Hepatocyte (in vitro differentiated cells): Measurements from ENCODE around the gene DNM1L. TPM values are rescaled to one million over a fixed set of nuclear protein-coding genes. Genes with fewer than 3 reads are reported as not detected.
A peak's percentile ranks its signal among the peaks of the same experiment; 100 is the strongest.

Experiments
- DNase-seq: peaks from one replicate; pipeline ENCODE4 v3.0.0-alpha.2; 2016; ENCODE audit warnings: low spot score
- H2AFZ ChIP-seq: fragments of 200-600 bp; sonication (generic); 2 replicates; pipeline ENCODE4 v1.6.0; 2016; ENCODE audit warnings: antibody characterized with exemption, mild to moderate bottlenecking
- H3K27ac ChIP-seq: fragments of 200-600 bp; sonication (generic); 2 replicates; pipeline ENCODE4 v1.5.1; 2016; ENCODE audit warnings: mild to moderate bottlenecking
- H3K27me3 ChIP-seq: fragments of 200-600 bp; sonication (generic); 2 replicates; pipeline ENCODE4 v1.6.1; 2016
- H3K36me3 ChIP-seq: fragments of 200-600 bp; sonication (generic); replicated peaks from 2 replicates; pipeline ENCODE4 v1.5.1; 2016; ENCODE audit warnings: low read depth; ENCODE audit not compliant: insufficient read depth
- H3K4me1 ChIP-seq: fragments of 200-600 bp; sonication (generic); 2 replicates; pipeline ENCODE4 v1.5.1; 2016; ENCODE audit warnings: mild to moderate bottlenecking, moderate library complexity; ENCODE audit not compliant: insufficient read depth
- H3K4me2 ChIP-seq: fragments of 200-600 bp; sonication (generic); 2 replicates; pipeline ENCODE4 v1.6.0; 2016
- H3K4me3 ChIP-seq: fragments of 200-600 bp; sonication (generic); 2 replicates; pipeline ENCODE4 v1.5.1; 2016; ENCODE audit warnings: mild to moderate bottlenecking
- H3K79me2 ChIP-seq: fragments of 200-600 bp; sonication (generic); 2 replicates; pipeline ENCODE4 v1.6.0; 2017; ENCODE audit warnings: mild to moderate bottlenecking
- H3K9me2 ChIP-seq: fragments of 200-600 bp; sonication (generic); replicated peaks from 2 replicates; pipeline ENCODE4 v1.6.0; 2017; ENCODE audit warnings: mild to moderate bottlenecking; ENCODE audit not compliant: insufficient read depth
- H3K9me3 ChIP-seq: fragments of 200-600 bp; sonication (generic); 2 replicates; pipeline ENCODE4 v1.5.1; 2016; ENCODE audit warnings: low read depth, mild to moderate bottlenecking
- H4K20me1 ChIP-seq: fragments of 200-600 bp; sonication (generic); 2 replicates; pipeline ENCODE4 v1.6.0; 2016; ENCODE audit warnings: mild to moderate bottlenecking; ENCODE audit not compliant: insufficient read depth, poor library complexity, severe bottlenecking
- CTCF ChIP-seq: fragments of 200-600 bp; sonication (generic); IDR thresholded peaks from 2 replicates; pipeline ENCODE4 v1.5.1; 2016; ENCODE audit warnings: antibody characterized with exemption, mild to moderate bottlenecking; ENCODE audit not compliant: poor library complexity
- EZH2 ChIP-seq: fragments of 200-600 bp; sonication (generic); IDR thresholded peaks from 2 replicates; pipeline ENCODE4 v1.6.1; 2016; ENCODE audit warnings: antibody characterized with exemption, mild to moderate bottlenecking, borderline replicate concordance
- EZH2phosphoT487 ChIP-seq: fragments of 200-600 bp; sonication (generic); IDR thresholded peaks from one replicate; pipeline ENCODE4 v1.6.1; 2018; ENCODE audit warnings: antibody characterized with exemption, mild to moderate bottlenecking, low read depth, moderate library complexity; ENCODE audit not compliant: unreplicated experiment, severe bottlenecking
- WGBS: methylation state at CpG from one replicate; pipeline ENCODE4 v1.1.6; 2016; ENCODE audit warnings: low lambda C conversion rate; ENCODE audit errors: missing lambda C conversion rate; 5-methylcytosine and 5-hydroxymethylcytosine counted together
- polyA plus RNA-seq: library from polyadenylated mRNA; unstranded; fragments of >200 nt; fragmentation: Nextera tagmentation; extraction: Ambion mirVana; gene quantifications from 2 replicates; pipeline ENCODE4 v1.2.1, GENCODE V29; 2016
- total RNA-seq: library from RNA; depleted of rRNA; stranded (reverse); fragments of >200 nt; gene quantifications from 2 replicates; pipeline ENCODE4 v1.2.3, GENCODE V29; 2014

Gene DNM1L
- total and polyA plus RNA-seq, 2 experiments from 2014 or later: 49.1 to 70.8 TPM

GRCh38 chr12:32666018-32666417, 13.1 kb upstream of the DNM1L start:
- 87% methylated on average over 12 of the region's 14 CpGs for WGBS
- H3K4me3 ChIP-seq: no peak overlapping the region

GRCh38 chr12:32669584-32669983, 9.5 kb upstream of the DNM1L start:
- Histone ChIP-seq H2AFZ (no peak overlapping the region), H3K27ac (no peak overlapping the region), H3K4me1 (no peaks in the 10 kb centered on the region), H3K4me2 (no peak overlapping the region), H3K4me3 (no peak overlapping the region), H3K36me3 (no peaks in the 10 kb centered on the region), H3K79me2 (no peaks in the 10 kb centered on the region), H3K9me2 (no peaks in the 10 kb centered on the region), H3K27me3 (no peaks in the 10 kb centered on the region), H3K9me3 (no peaks in the 10 kb centered on the region), H4K20me1 (no peaks in the 10 kb centered on the region)
- no peak for DNase-seq
- WGBS: 67% methylated on average over 1 of the region's 1 CpG
- TF ChIP-seq EZH2phosphoT487 (no peak), EZH2 (no peak), CTCF (no peak)

More at GRCh38 chr12:32666018-32666417, 13.1 kb upstream of the DNM1L start:
- Histone ChIP-seq H4K20me1 (no peaks in the 10 kb centered on the region), H3K36me3 (no peaks in the 10 kb centered on the region), H3K79me2 (no peaks in the 10 kb centered on the region), H3K4me1 (no peaks in the 10 kb centered on the region), H3K27ac (no peak overlapping the region), H3K27me3 (no peaks in the 10 kb centered on the region), H2AFZ (no peak overlapping the region), H3K9me3 (no peaks in the 10 kb centered on the region), H3K9me2 (no peaks in the 10 kb centered on the region), H3K4me2 (no peak overlapping the region)
- no peak for DNase-seq
- no peak for TF ChIP-seq EZH2
- TF ChIP-seq CTCF: no peak

- no peaks in the 10 kb centered on the region for H3K4me1 ChIP-seq
- H3K9me2 ChIP-seq: no peaks in the 10 kb centered on the region
- H3K27me3 ChIP-seq: no peaks in the 10 kb centered on the region
- H2AFZ ChIP-seq: no peak overlapping the region
- H3K4me2 ChIP-seq: no peak overlapping the region
- TF ChIP-seq EZH2phosphoT487: no peak
- no peak for TF ChIP-seq EZH2
- peak; percentile 77 for TF ChIP-seq CTCF
- H3K79me2 ChIP-seq: no peaks in the 10 kb centered on the region
- 44% methylated on average over 11 of the region's 11 CpGs for WGBS
- no peaks in the 10 kb centered on the region for H4K20me1 ChIP-seq
- H3K27ac ChIP-seq: no peak overlapping the region
- DNase-seq: peak; percentile 75
- H3K36me3 ChIP-seq: no peaks in the 10 kb centered on the region
- H3K4me3 ChIP-seq: no peak overlapping the region
- H3K9me3 ChIP-seq: no peaks in the 10 kb centered on the region
Observed at GRCh38 chr12:32671930-32672780, 6.9 kb upstream of the DNM1L start.
